Stimulated activated CD8-positive, alpha-beta memory T cell treated with anti-CD3 and anti-CD28 coated beads, Interleukin-15, amount 100 ng/mL, for 4 hours (primary cell): ENCODE measurements around the gene FBXO3.

Experiments
- DNase-seq, 2 donors: peaks; one replicate each; pipeline ENCODE4 v3.0.0-alpha.2; 2020; ENCODE audit warnings: low read depth in 2 of 2

Gene FBXO3

DNA sequence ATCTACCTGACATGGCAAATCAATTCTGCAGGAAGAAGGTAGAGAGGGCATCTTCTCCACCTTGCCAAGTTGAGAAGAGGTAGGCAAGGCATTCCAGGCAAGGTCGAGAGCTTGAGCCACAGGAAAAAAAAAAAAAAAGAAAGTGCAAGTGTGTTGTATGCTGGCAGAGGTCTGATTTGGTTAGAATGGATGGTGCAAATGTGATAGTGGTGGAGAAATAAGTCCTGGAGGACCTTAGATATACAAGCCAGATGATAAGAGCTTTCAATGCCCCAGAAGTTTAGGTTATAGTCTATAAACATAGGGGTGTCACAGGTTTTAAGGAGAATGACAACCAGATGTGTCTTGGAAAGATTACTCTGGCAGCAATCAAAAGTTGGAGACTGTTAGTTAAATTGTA is 1.4 kb downstream of the FBXO3 start:
- no peak for DNase-seq

- DNase-seq, result no peak
Measured at GRCh38 chr11:33772300-33772699, 2.0 kb downstream of the FBXO3 start.

- DNase-seq, result no peak
Measured at GRCh38 chr11:33770236-33770635, 4.1 kb downstream of the FBXO3 start.

DNA sequence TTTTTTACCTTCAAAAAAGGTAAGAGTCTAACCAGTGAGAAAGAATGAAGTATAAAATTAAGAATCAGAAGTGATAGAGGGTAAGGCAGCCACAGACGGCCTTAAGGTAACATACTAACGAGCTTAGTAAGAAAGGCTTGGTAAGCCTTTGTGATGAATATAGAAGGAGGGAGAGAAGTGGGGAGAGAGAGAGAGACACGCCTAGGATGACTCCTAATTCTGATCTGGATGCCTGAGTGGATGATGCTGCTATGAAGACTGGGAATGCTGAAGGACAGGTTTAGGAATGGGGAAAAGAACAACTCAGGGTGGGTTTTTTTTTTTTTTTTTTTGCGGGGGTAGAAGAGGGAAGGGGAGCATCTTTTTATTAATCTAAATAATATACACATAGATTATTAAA is 4.8 kb downstream of the FBXO3 start:
- no peak for DNase-seq

DNA sequence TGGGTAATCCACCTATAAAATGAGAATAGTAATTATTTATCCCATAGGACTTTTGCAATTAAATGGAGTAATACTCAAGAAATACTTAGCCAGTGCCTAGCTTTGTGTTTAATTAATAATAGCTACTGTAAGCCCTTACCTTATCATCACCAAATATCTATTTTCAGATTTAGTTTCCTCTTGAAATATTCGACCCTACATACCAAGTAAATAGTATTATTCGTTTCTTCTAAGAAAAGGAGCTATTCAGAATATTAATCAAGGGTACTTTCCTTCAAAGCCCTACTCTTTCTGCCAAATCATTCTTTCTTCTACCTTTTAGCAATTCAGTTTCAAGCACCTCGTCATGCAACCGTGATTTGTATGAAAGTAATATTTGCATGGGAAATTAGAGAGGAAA is 6.7 kb downstream of the FBXO3 start:
- no peak for DNase-seq

DNA sequence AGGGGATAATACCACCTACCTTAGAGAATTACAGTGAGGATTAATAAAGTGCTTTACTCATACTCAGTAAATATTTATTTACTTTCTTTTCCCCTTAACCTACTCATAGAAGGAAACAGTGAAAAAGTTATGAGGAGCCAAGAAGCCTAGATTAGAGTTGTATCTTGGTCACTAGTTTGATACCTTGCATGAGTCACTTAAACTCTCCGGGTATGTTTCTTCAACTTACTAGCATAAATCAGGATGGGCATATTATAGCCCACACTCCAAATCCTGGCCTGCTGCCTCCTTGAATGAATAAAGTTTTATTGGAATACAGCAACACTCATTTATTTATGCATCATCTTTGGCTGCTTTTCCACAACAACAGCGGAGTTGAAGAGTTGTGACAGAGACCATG is 8.2 kb downstream of the FBXO3 start:
- no peak for DNase-seq

DNA sequence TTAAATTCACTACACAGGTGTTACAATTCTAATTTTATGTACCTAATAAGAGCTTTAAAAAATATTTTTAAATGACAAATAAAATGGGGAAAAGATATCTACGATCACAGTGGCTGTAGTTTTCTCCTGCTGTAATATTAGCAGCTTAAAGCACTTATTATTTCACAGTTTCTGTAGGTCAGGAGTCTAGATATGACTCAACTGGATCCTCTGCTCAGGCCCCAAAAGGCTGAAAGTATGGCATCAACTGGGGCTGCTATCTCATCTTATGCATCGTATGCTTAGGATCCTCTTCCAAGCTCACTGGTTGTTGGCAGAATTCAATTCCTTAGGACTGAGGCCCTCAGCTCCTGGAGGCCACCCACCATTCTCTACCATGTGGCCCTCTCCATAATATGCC is 12.8 kb downstream of the FBXO3 start:
- no peak for DNase-seq

- DNase-seq, result no peak
Measured at GRCh38 chr11:33753304-33753967, 20.9 kb downstream of the FBXO3 start.

DNA sequence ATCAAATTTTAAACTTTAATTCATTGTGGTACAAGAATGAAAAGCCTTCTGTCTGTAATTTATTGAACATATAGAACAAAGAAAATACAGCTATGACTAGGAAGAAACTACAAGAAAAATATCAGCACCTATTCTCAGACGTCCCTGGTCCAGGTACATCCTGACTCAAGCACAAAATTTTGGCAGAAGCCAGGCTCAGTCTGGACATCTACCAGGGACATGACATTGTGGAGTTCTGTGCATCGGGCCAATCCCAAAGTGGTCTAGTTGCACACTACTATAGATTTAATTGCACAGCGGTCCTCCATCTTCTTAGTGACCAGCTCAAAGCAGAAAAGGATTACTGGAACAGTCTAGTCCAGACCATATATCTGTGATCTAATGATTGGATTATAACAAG is 22.4 kb downstream of the FBXO3 start:
- DNase-seq, result no peak

- no peak for DNase-seq
Measured at GRCh38 chr11:33747979-33748378, 26.3 kb downstream of the FBXO3 start.

DNA sequence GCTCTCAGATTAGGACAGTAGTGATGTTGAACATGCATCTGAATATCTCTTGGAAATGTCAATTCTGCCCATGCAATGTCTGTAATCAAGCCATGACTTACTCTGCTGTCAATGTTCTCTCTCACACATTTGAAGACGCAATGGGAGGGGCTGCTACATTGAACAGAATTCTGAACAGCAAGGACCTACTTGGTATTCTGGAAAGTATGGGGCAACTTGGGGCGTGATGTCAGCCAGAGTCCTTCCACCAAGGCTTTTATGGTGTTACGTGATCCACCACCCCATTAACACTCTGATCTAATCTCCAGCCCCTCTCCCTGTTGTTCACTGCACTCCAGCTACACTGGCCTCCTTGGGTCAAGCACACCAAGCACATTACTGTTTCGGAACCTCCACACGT is 31.0 kb downstream of the FBXO3 start:
- no peak for DNase-seq

DNA sequence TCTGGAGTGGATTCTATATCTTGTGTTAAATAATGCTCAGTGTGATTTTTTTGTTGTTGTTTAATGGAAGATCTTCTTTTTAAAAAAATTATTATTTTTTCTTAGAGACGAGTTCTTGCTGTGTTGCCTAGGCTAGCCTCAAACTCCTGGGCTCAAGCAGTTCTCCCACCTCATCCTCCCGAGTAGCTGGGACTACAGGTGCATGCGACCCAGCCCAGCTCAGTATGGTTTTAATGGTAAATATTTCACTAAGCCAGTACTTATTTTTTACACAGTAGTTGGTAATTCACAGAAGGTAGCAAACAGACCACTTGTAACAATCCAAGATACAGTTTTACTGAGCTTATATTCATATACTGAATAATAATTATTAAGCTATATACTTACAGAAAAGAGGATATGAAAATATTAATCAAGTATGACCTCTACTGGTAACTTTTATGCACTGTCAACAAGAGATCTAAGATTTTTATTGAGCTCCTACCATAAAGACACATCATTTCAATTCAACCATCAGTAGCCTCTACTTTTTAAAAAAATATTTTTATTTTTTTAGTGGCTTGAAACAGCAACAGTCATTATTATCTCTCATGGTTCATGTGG is 32.0 kb downstream of the FBXO3 start:
- no peak for DNase-seq

GRCh38 chr11:33741806-33742205 is 32.5 kb downstream of the FBXO3 start:
- no peak for DNase-seq

DNA sequence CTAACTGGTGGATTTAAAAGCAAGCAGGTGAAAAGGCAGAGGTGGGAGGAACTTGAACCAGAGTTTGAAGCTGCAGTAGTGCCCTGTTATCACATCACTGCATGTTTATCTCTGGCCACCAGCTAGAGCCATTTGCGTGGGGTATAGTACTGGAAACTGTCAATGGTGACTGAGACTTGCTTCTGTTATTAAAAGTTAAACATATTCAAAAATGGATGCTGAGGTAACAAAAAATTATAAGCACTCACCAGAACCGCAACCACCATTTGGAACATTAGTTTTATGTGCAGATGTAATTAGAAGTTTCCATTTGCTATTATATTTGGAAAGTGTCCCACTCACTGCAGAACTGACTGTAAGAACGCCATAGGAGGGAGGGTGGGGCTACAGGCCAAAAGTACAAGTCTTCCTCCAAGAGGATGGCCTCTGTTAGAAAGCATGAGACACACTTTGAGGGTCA is 36.9 kb downstream of the FBXO3 start:
- DNase-seq, result no peak

DNA sequence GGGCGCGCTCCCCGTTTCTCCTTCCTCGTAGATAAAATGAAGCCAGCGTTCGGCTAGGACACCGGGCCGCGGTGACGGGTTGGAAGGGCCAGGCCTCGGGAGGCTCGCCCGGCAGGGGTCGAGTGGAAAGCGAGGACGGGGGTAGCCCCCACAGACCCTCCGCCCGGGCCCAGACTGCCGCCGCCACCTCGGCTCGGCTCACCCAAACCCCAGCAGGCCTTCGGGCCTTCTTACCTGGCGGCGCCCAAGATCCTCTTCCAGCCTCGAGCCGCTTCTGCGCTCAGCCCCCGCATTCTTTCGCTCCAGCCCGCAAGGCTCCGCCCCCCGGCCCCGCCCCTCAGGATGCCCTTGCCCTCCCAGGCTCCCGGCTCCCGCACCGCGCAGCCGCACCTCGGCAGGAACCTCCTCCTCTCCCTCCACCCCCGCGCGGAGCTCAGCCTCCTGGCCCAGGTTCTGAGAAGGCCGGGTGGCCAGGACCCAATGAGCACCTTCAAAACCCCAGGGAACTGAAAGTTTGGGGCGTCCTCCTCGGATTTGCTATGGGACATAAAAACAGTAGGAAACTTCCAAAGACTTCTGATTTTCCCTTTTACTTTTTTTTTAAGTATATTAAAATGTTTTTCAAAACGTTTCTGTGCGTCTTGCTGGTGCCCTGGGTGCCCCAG is 38.0 kb downstream of the FBXO3 start, which contains the start of gene CD59:
TSS of gene CD59 (minus strand) at position 276 of the 665 bp plus-strand sequence. CDS start 13,978 bp downstream, outside the sequence.
- peak; percentile 79 to 84 for DNase-seq

GRCh38 chr11:33735271-33736147 is 38.8 kb downstream of the FBXO3 start:
- no peak for DNase-seq

- DNase-seq, result no peak
Measured at GRCh38 chr11:33734441-33735270, 39.7 kb downstream of the FBXO3 start.

GRCh38 chr11:33733980-33734379 is 40.3 kb downstream of the FBXO3 start:
- no peak for DNase-seq

DNA sequence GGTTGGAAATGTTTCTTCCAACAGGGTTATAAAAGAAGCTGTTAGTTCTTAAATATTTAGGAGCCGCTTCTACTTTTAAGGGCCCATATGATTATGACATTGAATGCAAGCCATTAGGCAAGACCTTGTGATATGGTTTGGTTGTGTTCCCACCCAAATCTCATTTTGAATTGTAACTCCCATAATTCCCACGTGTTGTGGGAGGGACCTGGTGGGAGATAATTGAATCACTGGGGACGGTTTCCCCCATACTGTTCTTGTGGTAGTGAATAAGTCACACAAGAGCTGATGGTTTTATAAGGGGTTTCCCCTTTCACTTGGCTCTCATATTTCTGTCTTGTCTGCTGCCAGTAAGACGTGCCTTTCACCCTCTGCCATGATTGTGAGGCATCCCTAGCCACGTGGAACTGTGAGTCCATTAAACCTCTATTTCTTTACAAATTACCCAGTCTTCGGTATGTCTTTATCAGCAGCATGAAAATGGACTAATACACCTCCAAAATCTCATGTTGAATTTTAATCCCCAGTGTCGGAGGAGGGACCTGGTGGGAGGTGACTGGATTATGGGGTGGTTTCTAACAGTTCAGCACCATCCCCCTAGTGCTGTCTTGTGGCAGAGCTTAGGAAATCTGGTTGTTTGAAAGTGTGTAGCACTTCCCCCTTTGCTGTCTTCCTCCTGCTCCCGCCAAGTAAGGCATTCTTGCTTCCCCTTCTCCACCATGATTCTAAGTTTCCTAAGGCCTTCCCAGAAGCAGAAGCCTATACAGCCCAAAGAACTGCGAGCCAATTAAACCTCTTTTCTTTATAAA is 42.4 kb downstream of the FBXO3 start:
- DNase-seq, result no peak

DNA sequence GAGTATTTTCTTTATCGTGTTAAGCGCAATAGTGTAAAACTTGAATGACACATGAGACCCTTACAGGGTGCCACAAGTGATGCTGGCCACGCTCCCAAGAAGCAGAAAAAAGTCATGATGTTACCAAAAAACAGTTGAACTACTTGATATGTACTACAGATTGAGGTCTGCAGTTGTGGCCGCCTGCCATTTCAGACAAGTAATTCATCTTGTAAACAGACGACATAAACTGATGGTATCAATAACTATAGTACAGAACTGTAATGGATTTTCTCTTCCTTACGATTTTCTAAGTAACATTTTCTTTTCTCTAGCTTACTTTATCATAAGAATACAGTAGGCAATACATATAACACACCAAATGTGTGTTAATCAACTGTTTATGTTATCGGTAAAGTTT is 43.6 kb downstream of the FBXO3 start:
- no peak for DNase-seq
